Measurements from ENCODE around the gene PTPN12.
A peak's percentile ranks its signal among the peaks of the same experiment; 100 is the strongest.
"Not testable (repeated sequence)": the region's sequence is repeated elsewhere in the genome, so short reads cannot be mapped to it uniquely, and the experiment has no call there.

PTPN12 gene

GRCh38 chr7:77532247-77532646, 4.8 kb upstream of the PTPN12 start:
- DNase-seq (ENCODE audit: low spot score), result no peak
- TF ChIP-seq, protein P1, sequence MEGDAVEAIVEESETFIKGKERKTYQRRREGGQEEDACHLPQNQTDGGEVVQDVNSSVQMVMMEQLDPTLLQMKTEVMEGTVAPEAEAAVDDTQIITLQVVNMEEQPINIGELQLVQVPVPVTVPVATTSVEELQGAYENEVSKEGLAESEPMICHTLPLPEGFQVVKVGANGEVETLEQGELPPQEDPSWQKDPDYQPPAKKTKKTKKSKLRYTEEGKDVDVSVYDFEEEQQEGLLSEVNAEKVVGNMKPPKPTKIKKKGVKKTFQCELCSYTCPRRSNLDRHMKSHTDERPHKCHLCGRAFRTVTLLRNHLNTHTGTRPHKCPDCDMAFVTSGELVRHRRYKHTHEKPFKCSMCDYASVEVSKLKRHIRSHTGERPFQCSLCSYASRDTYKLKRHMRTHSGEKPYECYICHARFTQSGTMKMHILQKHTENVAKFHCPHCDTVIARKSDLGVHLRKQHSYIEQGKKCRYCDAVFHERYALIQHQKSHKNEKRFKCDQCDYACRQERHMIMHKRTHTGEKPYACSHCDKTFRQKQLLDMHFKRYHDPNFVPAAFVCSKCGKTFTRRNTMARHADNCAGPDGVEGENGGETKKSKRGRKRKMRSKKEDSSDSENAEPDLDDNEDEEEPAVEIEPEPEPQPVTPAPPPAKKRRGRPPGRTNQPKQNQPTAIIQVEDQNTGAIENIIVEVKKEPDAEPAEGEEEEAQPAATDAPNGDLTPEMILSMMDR (IDR thresholded peaks at IDR 0.05; ENCODE audit: extremely low read depth, missing control alignments), result no peak

GRCh38 chr7:77532732-77533131, 4.4 kb upstream of the PTPN12 start:
- not testable (repeated sequence) for DNase-seq (ENCODE audit: low spot score)

DNA sequence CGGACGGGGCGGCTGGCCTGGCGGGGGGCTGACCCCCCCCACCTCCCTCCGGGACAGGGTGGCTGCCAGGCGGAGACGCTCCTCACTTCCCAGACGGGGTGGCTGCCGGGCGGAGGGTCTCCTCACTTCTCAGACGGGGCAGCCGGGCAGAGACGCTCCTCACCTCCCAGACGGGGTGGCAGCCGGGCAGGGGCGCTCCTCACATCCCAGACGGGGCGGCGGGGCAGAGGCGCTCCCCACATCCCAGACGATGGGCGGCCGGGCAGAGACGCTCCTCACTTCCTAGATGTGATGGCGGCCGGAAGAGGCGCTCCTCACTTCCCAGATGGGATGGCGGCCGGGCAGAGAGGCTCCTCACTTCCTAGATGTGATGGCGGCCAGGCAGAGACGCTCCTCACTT, 3.0 kb upstream of the PTPN12 start:
- DNase-seq (ENCODE audit: low spot score), result not testable (repeated sequence)

DNA sequence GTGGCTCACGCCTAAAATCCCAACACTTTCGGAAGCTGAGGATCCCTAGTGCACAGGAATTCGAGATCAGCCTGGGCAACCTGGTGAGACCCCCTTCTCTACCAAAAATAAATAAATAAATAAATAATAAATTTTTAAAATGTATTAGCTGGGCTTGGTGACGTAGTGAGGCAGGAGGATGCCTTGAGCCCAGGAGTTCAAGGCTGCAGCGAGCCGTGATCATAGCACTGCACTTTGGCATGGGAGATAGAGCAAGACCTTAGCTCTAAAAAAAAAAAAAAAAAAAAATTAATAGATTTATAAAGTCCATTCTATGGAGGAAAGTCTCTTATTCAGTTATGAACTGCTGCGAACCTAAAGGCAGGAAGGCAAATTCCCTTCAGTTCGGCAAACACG, 1.1 kb upstream of the PTPN12 start:
- no peak for DNase-seq (ENCODE audit: low spot score)
- TF ChIP-seq, protein P1 (IDR thresholded peaks at IDR 0.05; ENCODE audit: extremely low read depth, missing control alignments), result no peak

DNA sequence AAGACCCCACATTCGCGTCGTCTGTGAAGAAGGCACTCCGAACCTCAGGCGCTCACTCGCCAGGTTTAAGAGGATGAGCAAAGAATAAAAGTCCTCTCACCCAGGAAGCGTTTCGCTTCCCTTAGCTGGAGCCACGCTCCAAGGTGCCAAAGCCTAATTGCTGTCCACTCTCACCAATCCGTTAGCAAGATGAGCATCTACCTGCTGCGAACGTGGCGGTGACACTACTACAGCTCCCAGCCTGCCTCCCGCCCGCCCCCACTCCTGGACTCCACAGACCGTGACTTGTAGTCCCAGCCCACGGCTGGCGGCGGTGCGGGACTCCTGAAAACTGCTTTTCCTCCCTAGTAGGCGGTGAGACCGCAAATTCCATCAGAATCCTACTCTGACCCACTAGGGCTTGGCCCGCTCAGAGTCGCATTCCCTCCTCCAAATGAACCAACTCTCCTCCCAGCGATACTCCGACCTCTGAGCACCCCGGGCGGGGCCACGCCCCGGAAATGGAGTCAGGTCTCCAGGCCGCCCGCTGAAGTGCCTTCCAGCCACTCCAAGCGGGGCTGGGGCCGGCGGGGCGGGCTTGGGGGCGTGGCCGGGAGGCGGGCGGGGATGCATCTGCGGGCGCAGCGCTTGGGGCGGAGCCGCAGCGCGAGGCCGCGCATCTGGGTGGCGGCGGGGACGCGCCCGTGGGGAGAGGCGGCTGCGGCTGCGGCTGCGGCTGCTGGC, 521 bp upstream of the PTPN12 start:
- TF ChIP-seq, protein P1 (IDR thresholded peaks at IDR 0.05; ENCODE audit: extremely low read depth, missing control alignments), result no peak
- DNase-seq (ENCODE audit: low spot score), result peak; percentile 100

DNA sequence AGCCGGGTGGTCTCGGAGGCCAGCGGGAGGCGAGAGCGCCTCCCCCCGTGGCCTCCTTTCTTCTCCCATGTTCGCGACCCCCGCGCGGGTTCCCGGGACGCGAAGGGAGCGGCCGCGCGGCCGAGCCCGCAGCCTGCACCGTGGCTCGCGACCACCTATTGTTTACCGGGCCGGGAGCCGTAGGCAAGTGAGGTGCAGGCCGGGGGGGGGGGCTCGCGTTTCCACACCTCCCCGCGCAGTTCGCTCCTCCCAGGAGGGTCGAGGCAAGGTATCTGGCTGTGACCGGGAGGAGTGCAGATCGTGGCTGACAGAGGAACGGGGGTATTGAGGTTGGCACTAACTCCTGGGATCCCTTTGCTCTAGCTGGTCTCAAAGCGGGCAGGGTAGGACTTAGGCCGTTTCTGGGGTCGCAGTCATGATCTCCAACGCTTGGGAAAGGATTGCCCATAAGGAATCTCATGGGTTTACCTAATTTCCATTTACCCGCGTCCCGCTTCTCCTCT, 734 bp downstream of the PTPN12 start:
- DNase-seq (ENCODE audit: low spot score), result peak; percentile 58
- TF ChIP-seq, protein P1 (IDR thresholded peaks at IDR 0.05; ENCODE audit: extremely low read depth, missing control alignments), result no peak

GRCh38 chr7:77538281-77539212, 1.5 kb downstream of the PTPN12 start:
- TF ChIP-seq, protein P1 (IDR thresholded peaks at IDR 0.05; ENCODE audit: extremely low read depth, missing control alignments), result no peak
- DNase-seq (ENCODE audit: low spot score), result peak; percentile 44

DNA sequence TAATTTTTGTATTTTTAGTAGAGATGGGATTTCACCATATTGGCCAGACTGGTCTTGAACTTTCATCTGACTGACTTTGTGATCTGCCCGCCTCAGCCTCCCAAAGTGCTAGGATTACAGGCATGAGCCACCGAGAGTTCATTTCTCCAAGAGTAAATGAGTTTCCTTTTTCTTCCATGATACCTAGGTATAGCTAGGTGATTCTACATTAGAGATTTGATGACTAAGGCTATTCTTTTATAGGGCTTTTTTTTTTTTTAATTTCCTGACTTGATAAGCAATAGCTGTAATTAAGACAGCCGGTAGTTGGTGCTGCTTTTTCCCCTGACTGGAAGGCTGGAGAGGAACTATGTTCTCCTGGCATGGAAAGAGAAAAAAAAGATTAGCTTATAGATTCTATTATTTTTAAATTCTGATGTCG, 3.3 kb downstream of the PTPN12 start:
- TF ChIP-seq, protein P1 (IDR thresholded peaks at IDR 0.05; ENCODE audit: extremely low read depth, missing control alignments), result no peak
- DNase-seq (ENCODE audit: low spot score), result no peak

GRCh38 chr7:77540993-77541392, 3.9 kb downstream of the PTPN12 start:
- not testable (repeated sequence) for DNase-seq (ENCODE audit: low spot score)
